Adipocyte (in vitro differentiated cells): ENCODE measurements around the gene R3HDM1.
"Not testable (repeated sequence)": the region's sequence is repeated elsewhere in the genome, so short reads cannot be mapped to it uniquely, and the experiment has no call there.

Experiments
- DNase-seq: peaks from one replicate; pipeline ENCODE4 v3.0.0-alpha.2; 2015; ENCODE audit warnings: low read depth
- H3K27me3 ChIP-seq: replicated peaks from 2 replicates; pipeline ENCODE4 v1.7.0; 2013; ENCODE audit warnings: mild to moderate bottlenecking, low read length, moderate library complexity; ENCODE audit not compliant: control insufficient read depth, insufficient read depth
- H3K36me3 ChIP-seq: 2 replicates; pipeline ENCODE4 v1.7.0; 2013; ENCODE audit warnings: low read length, mild to moderate bottlenecking, moderate library complexity; ENCODE audit not compliant: control insufficient read depth, insufficient read depth, severe bottlenecking
- H3K4me1 ChIP-seq: 2 replicates; pipeline ENCODE4 v1.7.0; 2013; ENCODE audit warnings: mild to moderate bottlenecking, low read length, moderate library complexity; ENCODE audit not compliant: control insufficient read depth, insufficient read depth
- H3K4me3 ChIP-seq: 2 replicates; pipeline ENCODE4 v1.7.0; 2013; ENCODE audit warnings: mild to moderate bottlenecking, low read length, moderate library complexity
- H3K9ac ChIP-seq: 2 replicates; pipeline ENCODE4 v1.7.0; 2013; ENCODE audit warnings: mild to moderate bottlenecking, low read length, moderate library complexity
- H3K9me3 ChIP-seq: 2 replicates; pipeline ENCODE4 v1.7.0; 2013; ENCODE audit warnings: mild to moderate bottlenecking, low read length, moderate library complexity; ENCODE audit not compliant: control insufficient read depth

Gene R3HDM1

GRCh38 chr2:135530313-135531230 lies 712 bp upstream of the R3HDM1 start, which contains the start of gene ZRANB3:
Gene ZRANB3, minus strand, starts transcription at chr2:135531218.
- Histone ChIP-seq H3K9me3 (no peaks in the 10 kb centered on the region), H3K9ac (peak within 1 kb of the TSS; percentile 90), H3K27me3 (no peaks in the 10 kb centered on the region), H3K36me3 (no peaks in the 10 kb centered on the region), H3K4me3 (peak within 1 kb of the TSS; percentile 98), H3K4me1 (peaks cover 9% of the 10 kb centered on the region)
- DNase-seq, result peak; percentile 98

GRCh38 chr2:135532581-135532980 lies 1.3 kb downstream of the R3HDM1 start:
- H3K9ac ChIP-seq, result peak overlapping the region; percentile 31
- no peaks in the 10 kb centered on the region for H3K27me3 ChIP-seq
- H3K4me1 ChIP-seq, result peaks cover 9% of the 10 kb centered on the region
- DNase-seq, result peak; percentile 66
- no peaks in the 10 kb centered on the region for H3K9me3 ChIP-seq
- H3K4me3 ChIP-seq, result peak overlapping the region; percentile 98
- H3K36me3 ChIP-seq, result no peaks in the 10 kb centered on the region

DNA sequence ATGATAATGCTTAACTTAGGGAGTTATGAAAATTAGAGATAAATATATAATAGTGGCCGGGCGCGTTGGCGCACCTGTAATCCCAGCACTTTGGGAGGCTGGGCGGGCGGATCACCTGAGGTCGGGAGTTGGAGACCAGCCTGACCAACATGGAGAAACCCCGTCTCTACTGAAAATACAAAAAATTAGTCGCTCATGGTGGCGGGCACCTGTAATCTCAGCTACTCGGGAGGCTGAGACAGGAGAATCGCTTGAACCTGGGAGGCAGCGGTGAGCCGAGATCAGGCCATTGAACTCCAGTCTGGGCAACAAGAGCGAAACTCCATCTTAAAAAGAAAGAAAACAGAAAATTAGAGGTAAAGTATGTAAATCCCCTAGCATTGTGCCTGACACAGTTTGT lies 2.3 kb downstream of the R3HDM1 start:
- H3K9ac ChIP-seq, H3K36me3 ChIP-seq, H3K9me3 ChIP-seq, H3K27me3 ChIP-seq, H3K4me3 ChIP-seq, H3K4me1 ChIP-seq, DNase-seq: not testable (repeated sequence)

DNA sequence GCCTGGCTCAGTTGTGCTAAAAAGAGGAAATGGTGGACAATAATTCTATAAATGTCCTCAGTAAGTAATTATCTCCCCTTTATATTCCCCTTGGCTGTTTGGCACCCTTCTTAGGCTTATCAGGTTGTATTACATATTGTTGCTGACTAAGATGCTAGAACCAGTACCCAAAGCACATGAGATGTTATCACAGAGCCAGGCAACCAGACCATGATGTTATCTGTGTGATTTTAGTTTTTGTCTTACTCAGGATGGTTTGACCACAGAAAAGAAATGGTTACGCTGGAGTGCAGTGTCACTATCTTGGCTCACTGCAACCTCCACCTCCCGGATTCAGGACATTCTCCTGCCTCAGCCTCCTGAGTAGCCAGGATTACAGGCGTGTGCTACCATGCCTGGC lies 15.2 kb downstream of the R3HDM1 start:
- H3K9ac ChIP-seq, result no peak overlapping the region
- H3K36me3 ChIP-seq, result no peaks in the 10 kb centered on the region
- no peaks in the 10 kb centered on the region for H3K4me1 ChIP-seq
- no peaks in the 10 kb centered on the region for H3K9me3 ChIP-seq
- no peaks in the 10 kb centered on the region for H3K27me3 ChIP-seq
- no peak for DNase-seq
- no peak overlapping the region for H3K4me3 ChIP-seq

DNA sequence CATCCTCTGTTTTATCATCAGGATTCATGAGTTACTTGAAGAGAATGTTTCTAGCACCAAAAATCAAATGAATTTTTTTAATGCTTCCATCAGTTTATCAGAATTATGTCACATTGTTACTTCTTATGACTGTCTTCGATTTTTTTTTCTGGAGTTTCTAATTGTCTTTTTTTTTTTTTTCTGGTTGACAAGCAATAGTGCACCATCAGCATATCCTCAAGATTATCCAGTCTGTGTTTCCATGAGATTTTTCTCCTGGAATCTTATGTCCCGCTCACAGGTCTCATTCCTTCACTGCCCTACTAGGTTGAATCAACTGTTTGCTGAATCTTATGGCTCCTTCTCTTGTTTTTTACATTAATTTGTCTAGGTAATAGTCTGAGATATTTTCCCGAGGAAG lies 16.0 kb downstream of the R3HDM1 start:
- no peaks in the 10 kb centered on the region for H3K36me3 ChIP-seq
- no peaks in the 10 kb centered on the region for H3K4me1 ChIP-seq
- DNase-seq, result no peak
- no peaks in the 10 kb centered on the region for H3K9me3 ChIP-seq
- no peak overlapping the region for H3K4me3 ChIP-seq
- no peak overlapping the region for H3K9ac ChIP-seq
- no peaks in the 10 kb centered on the region for H3K27me3 ChIP-seq

DNA sequence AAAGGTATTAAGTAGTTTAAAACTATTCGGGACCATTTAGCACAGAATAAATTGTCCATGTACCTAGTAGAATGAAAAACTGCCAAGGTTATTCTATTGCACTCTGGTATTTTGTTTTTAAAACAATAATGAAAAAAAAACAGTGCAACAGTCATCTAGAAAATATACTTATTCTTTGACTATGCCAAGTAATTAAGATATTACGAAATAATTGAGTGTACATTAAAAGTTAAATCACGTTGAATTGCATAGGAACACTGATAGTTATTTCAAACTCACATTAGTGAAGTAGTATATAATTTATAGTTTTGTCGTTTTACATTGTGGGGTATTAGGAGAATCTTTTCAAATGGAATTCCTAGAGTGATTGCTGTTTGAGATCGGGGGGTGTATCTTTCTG lies 20.1 kb downstream of the R3HDM1 start:
- Histone ChIP-seq H3K36me3 (no peaks in the 10 kb centered on the region), H3K4me3 (no peak overlapping the region), H3K27me3 (no peaks in the 10 kb centered on the region), H3K9ac (no peak overlapping the region), H3K9me3 (no peaks in the 10 kb centered on the region), H3K4me1 (peaks cover 4% of the 10 kb centered on the region)
- peak; percentile 6 for DNase-seq

DNA sequence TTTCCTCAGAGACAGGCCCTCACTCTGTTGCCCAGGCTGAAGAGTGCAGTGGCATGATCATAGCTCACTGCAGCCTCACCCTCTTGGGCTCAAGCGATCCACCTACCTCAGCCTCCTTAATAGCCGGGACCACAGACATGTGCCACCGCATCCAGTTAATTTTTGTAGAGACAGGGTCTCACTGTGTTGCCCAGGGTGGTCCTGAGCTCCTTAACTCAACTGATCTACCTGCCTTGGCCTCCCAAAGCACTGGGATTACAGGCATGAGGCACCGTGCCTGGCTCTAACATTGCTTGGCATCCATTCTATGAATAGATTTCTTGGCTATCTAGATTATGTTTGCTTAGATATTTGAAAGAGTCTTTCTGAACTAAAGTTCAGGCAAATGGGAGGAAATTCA lies 21.6 kb downstream of the R3HDM1 start:
- H3K36me3 ChIP-seq, result no peaks in the 10 kb centered on the region
- no peak overlapping the region for H3K4me3 ChIP-seq
- no peak for DNase-seq
- no peaks in the 10 kb centered on the region for H3K27me3 ChIP-seq
- no peaks in the 10 kb centered on the region for H3K9me3 ChIP-seq
- H3K9ac ChIP-seq, result no peak overlapping the region
- H3K4me1 ChIP-seq, result peaks cover 4% of the 10 kb centered on the region

DNA sequence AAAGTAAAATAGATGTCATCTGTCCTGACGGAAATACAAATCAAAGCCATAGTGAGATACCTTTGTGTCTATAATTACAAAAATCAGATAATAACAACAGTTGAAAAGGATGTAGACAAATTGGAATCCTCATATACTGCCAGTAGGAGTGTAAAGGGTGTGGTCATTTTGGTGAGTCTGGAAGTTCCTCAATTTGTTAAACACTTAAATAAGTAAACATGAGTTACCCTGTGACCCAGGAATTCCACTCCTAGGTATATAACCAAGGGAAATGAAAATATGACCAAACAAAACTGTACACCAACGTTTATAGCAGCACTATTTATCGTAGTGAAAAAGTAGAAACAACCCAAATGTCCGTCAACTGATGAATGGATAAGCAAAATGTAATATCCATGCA lies 24.0 kb downstream of the R3HDM1 start:
- Histone ChIP-seq H3K4me3 (no peak overlapping the region), H3K9me3 (no peaks in the 10 kb centered on the region), H3K36me3 (no peaks in the 10 kb centered on the region), H3K27me3 (no peaks in the 10 kb centered on the region), H3K4me1 (peaks cover 4% of the 10 kb centered on the region), H3K9ac (no peak overlapping the region)
- DNase-seq, result no peak

GRCh38 chr2:135557530-135557929 lies 26.2 kb downstream of the R3HDM1 start:
- no peak for DNase-seq
- H3K27me3 ChIP-seq, result no peaks in the 10 kb centered on the region
- H3K9ac ChIP-seq, result no peak overlapping the region
- no peak overlapping the region for H3K4me3 ChIP-seq
- peaks cover 4% of the 10 kb centered on the region for H3K4me1 ChIP-seq
- no peaks in the 10 kb centered on the region for H3K36me3 ChIP-seq
- no peaks in the 10 kb centered on the region for H3K9me3 ChIP-seq

GRCh38 chr2:135561925-135562324 lies 30.6 kb downstream of the R3HDM1 start:
- no peak overlapping the region for H3K4me3 ChIP-seq

DNA sequence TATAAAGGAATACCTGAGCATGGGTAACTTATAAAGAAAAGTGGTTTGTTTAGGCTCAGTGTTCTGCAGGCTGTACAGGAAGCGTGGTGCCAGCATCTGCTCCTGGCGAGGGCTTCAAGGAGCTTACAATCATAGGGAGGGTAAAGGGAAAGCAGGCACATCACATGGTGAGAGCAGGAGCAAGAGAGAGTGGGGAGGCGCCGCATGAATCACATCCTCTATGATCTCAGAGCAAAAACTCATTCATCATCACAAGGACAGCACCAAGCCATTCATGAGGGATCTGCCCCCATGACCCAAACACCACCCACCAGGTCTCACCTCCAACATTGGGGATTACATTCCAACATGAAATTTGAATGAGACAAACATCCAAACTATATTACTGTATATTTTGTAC lies 32.5 kb downstream of the R3HDM1 start:
- no peak for DNase-seq
- H3K4me1 ChIP-seq, result no peaks in the 10 kb centered on the region

More at GRCh38 chr2:135561925-135562324, 30.6 kb downstream of the R3HDM1 start:
- no peaks in the 10 kb centered on the region for H3K27me3 ChIP-seq
- H3K36me3 ChIP-seq, result no peaks in the 10 kb centered on the region
- no peaks in the 10 kb centered on the region for H3K9me3 ChIP-seq
- no peaks in the 10 kb centered on the region for H3K4me1 ChIP-seq
- DNase-seq, result no peak
- no peak overlapping the region for H3K9ac ChIP-seq

More for the DNA sequence above, 32.5 kb downstream of the R3HDM1 start:
- Histone ChIP-seq H3K27me3 (no peaks in the 10 kb centered on the region), H3K9ac (no peak overlapping the region), H3K36me3 (no peaks in the 10 kb centered on the region), H3K4me3 (no peak overlapping the region), H3K9me3 (no peaks in the 10 kb centered on the region)
